NB4 (cell line): ENCODE results near the gene JPH3.

Experiments
- CTCF ChIP-seq: IDR thresholded peaks from one replicate; pipeline ENCODE4 v1.5.1; 2012; ENCODE audit warnings: low read depth, low read length
- MAX ChIP-seq: IDR thresholded peaks from 2 replicates; pipeline ENCODE4 v1.6.1; 2011; ENCODE audit warnings: low read depth, low read length
- MYC ChIP-seq: IDR thresholded peaks from 2 replicates; pipeline ENCODE4 v1.6.1; 2011; ENCODE audit warnings: low read depth, low read length
- POLR2A ChIP-seq: IDR thresholded peaks from 2 replicates; pipeline ENCODE4 v1.6.1; 2011; ENCODE audit warnings: mild to moderate bottlenecking; ENCODE audit not compliant: insufficient read length; ENCODE audit errors: extremely low read depth

- TF ChIP-seq CTCF, result no peak
- TF ChIP-seq POLR2A, result no peak
- TF ChIP-seq MYC, result no peak
- no peak for TF ChIP-seq MAX
Observed at GRCh38 chr16:87654826-87655225, 52.5 kb downstream of the JPH3 start.
